ENCODE measurements around the gene HNRNPAB. TPM values are rescaled to one million over a fixed set of nuclear protein-coding genes. Genes with fewer than 3 reads are reported as not detected.

Gene HNRNPAB
- total RNA-seq, 1 experiment from 2014 or later = 547 TPM

GRCh38 chr5:178205749-178206047 lies 1.4 kb downstream of the HNRNPAB start:
- Histone ChIP-seq H3K9ac (ENCODE audit: extremely low read depth, insufficient read length, low read length) (peak overlapping the region; percentile 99), H2AFZ (ENCODE audit: low read length) (no peak overlapping the region), H3K4ac (ENCODE audit: low read depth, low read length) (no peak overlapping the region), H2BK5ac (ENCODE audit: insufficient read length, low read length) (no peak overlapping the region), H4K8ac (replicated peaks; ENCODE audit: insufficient read length, low read depth, low read length) (no peak overlapping the region), H3T11ph (ENCODE audit: low read length) (no peak overlapping the region), H3K18ac (ENCODE audit: insufficient read length, low read depth, low read length) (no peak overlapping the region), H3K23me2 (ENCODE audit: insufficient read length, low read depth, low read length, poor library complexity, severe bottlenecking) (peaks cover 10% of the 10 kb centered on the region), H2BK120ac (ENCODE audit: low read depth, low read length, poor library complexity, severe bottlenecking) (no peak overlapping the region), H4K5ac (ENCODE audit: insufficient read length, low read depth, low read length) (no peak overlapping the region), H2BK15ac (ENCODE audit: low read depth, low read length) (no peak overlapping the region), H3K79me2 (ENCODE audit: insufficient read depth, low read length) (peaks cover 23% of the 10 kb centered on the region), H3K14ac (ENCODE audit: insufficient read depth, low read length) (no peak overlapping the region), H3K4me2 (ENCODE audit: insufficient read depth, insufficient read length, low read length) (peak overlapping the region; percentile 99), H4K20me1 (ENCODE audit: control insufficient read depth, insufficient read depth, insufficient read length) (peaks cover 2% of the 10 kb centered on the region), H2BK12ac (ENCODE audit: insufficient read length, low read depth, low read length) (no peak overlapping the region), H4K91ac (ENCODE audit: insufficient read length, low read depth, low read length) (no peak overlapping the region), H3K56ac (ENCODE audit: insufficient read length, low read depth, low read length) (no peak overlapping the region), H2AK5ac (ENCODE audit: insufficient read length, low read length) (no peak overlapping the region), H3K27ac (ENCODE audit: insufficient read length, low read depth, low read length) (no peak overlapping the region), H2BK20ac (ENCODE audit: low read depth, low read length, poor library complexity, severe bottlenecking) (no peak overlapping the region), H3K23ac (ENCODE audit: insufficient read length, low read depth, low read length) (no peak overlapping the region), H3K27me3 (ENCODE audit: insufficient read depth, low read length) (no peaks in the 10 kb centered on the region), H3K4me1 (ENCODE audit: insufficient read depth, low read length) (no peaks in the 10 kb centered on the region; the same call in 1 of the 2 replicates), H3K9me3 (ENCODE audit: control insufficient read depth, low read depth, low read length) (no peaks in the 10 kb centered on the region), H3K79me1 (ENCODE audit: insufficient read depth, low read depth, low read length, poor library complexity, severe bottlenecking) (peaks cover 9% of the 10 kb centered on the region)
- H3K27me3 Mint-ChIP-seq (ENCODE audit: low read depth) = peaks cover 25% of the 10 kb centered on the region
- peaks cover 54 to 57% (median 54%) of the 10 kb centered on the region in 3 experiments for H3K36me3 Mint-ChIP-seq (ENCODE audit: insufficient read depth in 1 of 3, low read depth in 3 of 3)
- H3K9me3 Mint-ChIP-seq = peaks cover 2% of the 10 kb centered on the region in 2 experiments; a peak in 3 of 5 replicates
- DNase-seq = no peak
- peak overlapping the region in 2 of 3 experiments; percentile 31 to 96; a peak in 3 of 7 replicates for H3K27ac Mint-ChIP-seq
- no peak for TF ChIP-seq CTCF (conservative IDR thresholded peaks at IDR 0.05)
- peak overlapping the region; percentile 75 to 86 for H3K4me3 Mint-ChIP-seq
- peaks cover 14 to 34% of the 10 kb centered on the region in 2 experiments for H3K4me1 Mint-ChIP-seq
- WGBS (ENCODE audit: extremely low coverage, insufficient read length, low lambda C conversion rate) = no CpG with 5 or more reads among the region's 5 CpGs
